Renal pelvis (tissue), 4 donors: ENCODE data around the gene PLEKHM2. TPM values are rescaled to one million over a fixed set of nuclear protein-coding genes. Genes with fewer than 3 reads are reported as not detected.
"Not testable (repeated sequence)": the region's sequence is repeated elsewhere in the genome, so short reads cannot be mapped to it uniquely, and the experiment has no call there.

Experiments
- DNase-seq: peaks from one replicate; pipeline ENCODE4 v3.0.0-alpha.2; 2013
- polyA plus RNA-seq, 3 donors: library from polyadenylated mRNA; unstranded; fragments of 120-200 nt; gene quantifications; one replicate each; pipeline ENCODE4 v1.2.1, GENCODE V29; 2013; ENCODE audit not compliant: insufficient read length in 3 of 3

The PLEKHM2 gene
- polyA plus RNA-seq, 3 donors = 49.5 to 51.4 (median 51.1) TPM

- no peak for DNase-seq
Measured at GRCh38 chr1:15696956-15697521, 12.9 kb downstream of the PLEKHM2 start.

- no peak for DNase-seq
Measured at GRCh38 chr1:15698201-15698600, 14.1 kb downstream of the PLEKHM2 start.

GRCh38 chr1:15699321-15699720 lies 15.2 kb downstream of the PLEKHM2 start:
- DNase-seq = not testable (repeated sequence)

- no peak for DNase-seq
Measured at GRCh38 chr1:15700508-15700907, 16.4 kb downstream of the PLEKHM2 start.

- no peak for DNase-seq
Measured at GRCh38 chr1:15701784-15702183, 17.7 kb downstream of the PLEKHM2 start.

- DNase-seq = no peak
Measured at GRCh38 chr1:15702722-15703550, 18.8 kb downstream of the PLEKHM2 start.

- DNase-seq = no peak
Measured at GRCh38 chr1:15703562-15703961, 19.4 kb downstream of the PLEKHM2 start.

- DNase-seq = no peak
Measured at GRCh38 chr1:15704526-15705183, 20.5 kb downstream of the PLEKHM2 start.

- no peak for DNase-seq
Measured at GRCh38 chr1:15705184-15705566, 21.1 kb downstream of the PLEKHM2 start.

GRCh38 chr1:15706751-15707150 lies 22.6 kb downstream of the PLEKHM2 start:
- no peak for DNase-seq

GRCh38 chr1:15707239-15707925 lies 23.3 kb downstream of the PLEKHM2 start:
- no peak for DNase-seq

- DNase-seq = no peak
Measured at GRCh38 chr1:15708486-15709137, 24.5 kb downstream of the PLEKHM2 start.

GRCh38 chr1:15709226-15709625 lies 25.1 kb downstream of the PLEKHM2 start:
- DNase-seq = no peak

GRCh38 chr1:15712168-15712567 lies 28.0 kb downstream of the PLEKHM2 start:
- DNase-seq = no peak

- DNase-seq = no peak
Measured at GRCh38 chr1:15714406-15715136, 30.5 kb downstream of the PLEKHM2 start.

GRCh38 chr1:15717418-15718125 lies 33.5 kb downstream of the PLEKHM2 start:
- DNase-seq = no peak

- no peak for DNase-seq
Measured at GRCh38 chr1:15718199-15718601, 34.1 kb downstream of the PLEKHM2 start.

- no peak for DNase-seq
Measured at GRCh38 chr1:15719381-15720120, 35.4 kb downstream of the PLEKHM2 start.

- DNase-seq = no peak
Measured at GRCh38 chr1:15720861-15721260, 36.7 kb downstream of the PLEKHM2 start.

- no peak for DNase-seq
Measured at GRCh38 chr1:15722411-15722810, 38.3 kb downstream of the PLEKHM2 start.
